ENCODE measurements around the gene YKT6.

- TF ChIP-seq, protein P1, sequence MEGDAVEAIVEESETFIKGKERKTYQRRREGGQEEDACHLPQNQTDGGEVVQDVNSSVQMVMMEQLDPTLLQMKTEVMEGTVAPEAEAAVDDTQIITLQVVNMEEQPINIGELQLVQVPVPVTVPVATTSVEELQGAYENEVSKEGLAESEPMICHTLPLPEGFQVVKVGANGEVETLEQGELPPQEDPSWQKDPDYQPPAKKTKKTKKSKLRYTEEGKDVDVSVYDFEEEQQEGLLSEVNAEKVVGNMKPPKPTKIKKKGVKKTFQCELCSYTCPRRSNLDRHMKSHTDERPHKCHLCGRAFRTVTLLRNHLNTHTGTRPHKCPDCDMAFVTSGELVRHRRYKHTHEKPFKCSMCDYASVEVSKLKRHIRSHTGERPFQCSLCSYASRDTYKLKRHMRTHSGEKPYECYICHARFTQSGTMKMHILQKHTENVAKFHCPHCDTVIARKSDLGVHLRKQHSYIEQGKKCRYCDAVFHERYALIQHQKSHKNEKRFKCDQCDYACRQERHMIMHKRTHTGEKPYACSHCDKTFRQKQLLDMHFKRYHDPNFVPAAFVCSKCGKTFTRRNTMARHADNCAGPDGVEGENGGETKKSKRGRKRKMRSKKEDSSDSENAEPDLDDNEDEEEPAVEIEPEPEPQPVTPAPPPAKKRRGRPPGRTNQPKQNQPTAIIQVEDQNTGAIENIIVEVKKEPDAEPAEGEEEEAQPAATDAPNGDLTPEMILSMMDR (conservative IDR thresholded peaks at IDR 0.05), result no peak
- TF ChIP-seq ZFX (IDR thresholded peaks at IDR 0.05), result no peak
Observed at GRCh38 chr7:44257213-44257612, 56.4 kb downstream of the YKT6 start.
